OCI-LY7 (cell line): ENCODE data around the gene SUFU. TPM values are rescaled to one million over a fixed set of nuclear protein-coding genes. Genes with fewer than 3 reads are reported as not detected.

ENCODE experiments used
- BruUV-seq: library from RNA; stranded (reverse); fragments of 400-500 nt; replicated peaks from 2 replicates; lab custom pipeline; 2021; lab: Mats Ljungman, UMichigan
- CTCF ChIA-PET: fragments of 300-600 bp; sonication (Branson Sonifier 250); formaldehyde crosslinking; loops from one replicate; lab custom pipeline; 2022; ENCODE audit warnings: antibody characterized with exemption; ENCODE audit not compliant: unreplicated experiment; lab: Charles Lee
- POLR2A ChIA-PET: fragments of 300-600 bp; sonication (Branson Sonifier 250); formaldehyde crosslinking; loops from one replicate; lab custom pipeline; 2022; ENCODE audit warnings: antibody characterized with exemption; lab: Charles Lee
- DNase-seq: peaks from one replicate; pipeline ENCODE4 v3.0.0-alpha.2; 2015; ENCODE audit warnings: low spot score
- H2AFZ ChIP-seq: fragments of 200-600 bp; sonication (generic), shearing (Covaris generic); 2 replicates; pipeline ENCODE4 v1.6.1; 2014; ENCODE audit warnings: mild to moderate bottlenecking, antibody characterized with exemption, low read length, moderate library complexity
- H3K27ac ChIP-seq: fragments of 200-600 bp; sonication (generic); 2 replicates; pipeline ENCODE4 v1.5.1; 2014; ENCODE audit warnings: mixed run types, low read depth, mild to moderate bottlenecking, moderate library complexity, low read length, inconsistent platforms; ENCODE audit not compliant: poor library complexity, severe bottlenecking
- H3K36me3 ChIP-seq: fragments of 200-600 bp; sonication (generic); 2 replicates; pipeline ENCODE4 v1.6.1; 2014; ENCODE audit warnings: mild to moderate bottlenecking, antibody characterized with exemption, low read length, moderate library complexity, mixed read lengths; ENCODE audit not compliant: insufficient read depth
- H3K4me1 ChIP-seq: fragments of 200-600 bp; sonication (generic); 2 replicates; pipeline ENCODE4 v1.5.1; 2014; ENCODE audit warnings: mild to moderate bottlenecking, low read length; ENCODE audit not compliant: insufficient read depth, poor library complexity, severe bottlenecking
- H3K4me2 ChIP-seq: fragments of 200-600 bp; sonication (generic); 2 replicates; pipeline ENCODE4 v1.6.1; 2014; ENCODE audit warnings: mild to moderate bottlenecking, low read length
- H3K4me3 ChIP-seq: fragments of 200-600 bp; sonication (generic); 2 replicates; pipeline ENCODE4 v1.5.1; 2014; ENCODE audit warnings: mild to moderate bottlenecking, low read depth, low read length; ENCODE audit not compliant: poor library complexity, severe bottlenecking
- H3K79me2 ChIP-seq: fragments of 200-600 bp; sonication (generic); 2 replicates; pipeline ENCODE4 v1.6.1; 2016; ENCODE audit warnings: low read depth, mild to moderate bottlenecking, low read length, moderate library complexity, mixed read lengths; ENCODE audit not compliant: insufficient read depth
- H3K9me2 ChIP-seq: fragments of 200-600 bp; sonication (generic); 2 replicates; pipeline ENCODE4 v1.6.1; 2016; ENCODE audit warnings: mild to moderate bottlenecking, low read length, mixed read lengths; ENCODE audit not compliant: insufficient read depth
- H3K9me3 ChIP-seq: fragments of 200-600 bp; sonication (generic); 2 replicates; pipeline ENCODE4 v1.6.1; 2014; ENCODE audit warnings: mild to moderate bottlenecking, mixed run types, low read length, mixed read lengths
- H4K20me1 ChIP-seq: fragments of 200-600 bp; sonication (generic); 2 replicates; pipeline ENCODE4 v1.6.1; 2014; ENCODE audit warnings: mild to moderate bottlenecking, antibody characterized with exemption, low read length, moderate library complexity, mixed read lengths; ENCODE audit not compliant: insufficient read depth
- CTCF ChIP-seq: fragments of 200-600 bp; sonication (generic); conservative IDR thresholded peaks from 2 replicates; pipeline ENCODE4 v1.5.1; 2014; ENCODE audit warnings: mild to moderate bottlenecking, antibody characterized with exemption, low read length, moderate library complexity, mixed read lengths
- EZH2phosphoT487 ChIP-seq: fragments of 200-600 bp; sonication (generic); IDR thresholded peaks from 2 replicates; pipeline ENCODE4 v1.6.1; 2018; ENCODE audit warnings: low read depth, borderline replicate concordance, mild to moderate bottlenecking, mixed run types, antibody characterized with exemption, low read length, moderate library complexity, mixed read lengths
- intact Hi-C: fragments of 100-400 bp; cut with micrococcal nuclease; formaldehyde crosslinking; loops from one replicate; pipeline ENCODE4 v1.10.0; 2022; ENCODE audit not compliant: unreplicated experiment
- total RNA-seq, 2 experiments: library from RNA; depleted of rRNA in 1 of 2; stranded (reverse); fragments of >200 nt in 1 of 2; shearing (Covaris generic) in 1 of 2; gene quantifications; 2 replicates each; pipeline ENCODE4 v1.2.3, GENCODE V29; 2014 to 2022

Gene SUFU
- total RNA-seq, 2 experiments from 2014 or later, result 4.9 to 10.0 TPM

- no peak overlapping the region for H3K4me2 ChIP-seq
- H3K4me1 ChIP-seq, result peaks cover 8% of the 10 kb centered on the region
- no peaks in the 10 kb centered on the region for H3K9me3 ChIP-seq
- no peaks in the 10 kb centered on the region for H4K20me1 ChIP-seq
- H2AFZ ChIP-seq, result no peak overlapping the region
- H3K27ac ChIP-seq, result no peak overlapping the region
- no peaks in the 10 kb centered on the region for H3K79me2 ChIP-seq
- no peak for DNase-seq
- no peak overlapping the region for H3K4me3 ChIP-seq
- ChIA-PET CTCF (interaction anchor here (0.5 to 1.9 kb wide), 2 partner anchors 10 to 167 kb away, joined by 5 to 9 read pairs; no protein-coding TSS in a partner anchor), POLR2A (interaction anchor here (1.9 kb wide), 1 partner anchor 40 kb away, joined by 5 read pairs; no protein-coding TSS in a partner anchor)
- no peaks in the 10 kb centered on the region for H3K9me2 ChIP-seq
- no peak for TF ChIP-seq EZH2phosphoT487
- no peak for TF ChIP-seq CTCF
- no peaks in the 10 kb centered on the region; the same call in 1 of the 2 replicates for H3K36me3 ChIP-seq
- BruUV-seq, result no TSS peak
- intact Hi-C loops, result no loop called here
Measured at GRCh38 chr10:102670871-102671434, 167.2 kb downstream of the SUFU start.

- Histone ChIP-seq H3K4me1 (peaks cover 14% of the 10 kb centered on the region), H3K4me2 (no peak overlapping the region), H3K9me3 (no peaks in the 10 kb centered on the region), H4K20me1 (no peaks in the 10 kb centered on the region), H3K79me2 (no peaks in the 10 kb centered on the region), H3K4me3 (no peak overlapping the region), H3K27ac (no peak overlapping the region), H3K9me2 (no peaks in the 10 kb centered on the region), H2AFZ (no peak overlapping the region), H3K36me3 (peaks cover 3% of the 10 kb centered on the region; the same call in 1 of the 2 replicates)
- DNase-seq, result no peak
- POLR2A ChIA-PET, result interaction anchor here (0.6 to 1.5 kb wide), 4 partner anchors 16 to 1394 kb away, joined by 3 to 5 read pairs (median 4); no protein-coding TSS in a partner anchor
- CTCF ChIA-PET, result no interaction called here
- intact Hi-C loops, result no loop called here
- TF ChIP-seq EZH2phosphoT487 (no peak), CTCF (no peak)
- no TSS peak for BruUV-seq
Measured at GRCh38 chr10:102673236-102673818, 169.6 kb downstream of the SUFU start.
